Neural progenitor cell (in vitro differentiated cells): Measurements from ENCODE around the gene ZNF81.

Source experiments
- CTCF ChIP-seq: fragments of 200-600 bp; sonication (generic); IDR thresholded peaks from 2 replicates; pipeline ENCODE4 v1.5.1; 2017; ENCODE audit warnings: antibody characterized with exemption, mild to moderate bottlenecking
- EZH2 ChIP-seq: fragments of 200-600 bp; sonication (generic); IDR thresholded peaks from 2 replicates; pipeline ENCODE4 v1.6.1; 2017; ENCODE audit warnings: antibody characterized with exemption, mild to moderate bottlenecking, moderate library complexity

GRCh38 chrX:47814851-47815250 lies 21.9 kb upstream of the ZNF81 start:
- TF ChIP-seq CTCF (no peak), EZH2 (no peak)
